ENCODE measurements around the gene PIAS4.
A peak's percentile ranks its signal among the peaks of the same experiment; 100 is the strongest.

Gene PIAS4

DNA sequence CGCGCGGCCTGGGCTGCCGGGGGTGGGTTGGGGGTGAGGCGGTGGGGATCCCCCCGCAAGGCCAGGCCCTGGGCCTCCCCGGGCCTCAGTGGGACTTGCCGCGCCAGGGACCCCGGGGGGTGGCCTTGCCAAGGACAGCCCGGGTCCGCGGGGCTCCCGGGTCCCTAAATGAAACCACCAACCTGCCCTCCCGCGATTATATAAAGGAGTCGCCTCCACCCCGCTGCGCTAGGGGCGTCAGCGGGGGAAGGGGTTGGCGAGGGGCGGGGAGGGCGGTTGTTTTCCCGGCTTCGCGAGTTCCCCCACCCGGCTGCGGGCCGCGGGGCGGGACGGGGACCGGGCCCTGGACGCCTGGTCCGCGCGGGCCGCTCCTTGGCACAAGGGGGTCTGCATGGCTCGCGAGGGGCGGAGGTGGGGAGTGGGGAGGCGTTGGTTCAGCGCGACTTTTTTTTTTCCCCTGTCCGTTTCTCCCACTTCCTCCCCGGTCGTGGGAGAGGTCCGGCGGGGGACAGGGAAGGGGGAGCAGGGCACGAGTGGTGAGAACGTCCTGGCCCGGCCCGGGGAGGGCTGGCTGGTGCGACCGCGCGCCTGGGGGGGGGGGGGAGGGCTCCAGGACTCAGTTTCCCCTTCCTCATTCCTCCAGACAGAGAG lies 60.0 kb downstream of the PIAS4 start:
- peak overlapping the region; percentile 79 for H3K4me3 ChIP-seq (replicated peaks; ENCODE audit: low read depth, low read length)
- no peak for TF ChIP-seq CTCF (IDR thresholded peaks at IDR 0.05; ENCODE audit: low read length, missing control alignments)
- DNase-seq (ENCODE audit: low read depth): no peak

DNA sequence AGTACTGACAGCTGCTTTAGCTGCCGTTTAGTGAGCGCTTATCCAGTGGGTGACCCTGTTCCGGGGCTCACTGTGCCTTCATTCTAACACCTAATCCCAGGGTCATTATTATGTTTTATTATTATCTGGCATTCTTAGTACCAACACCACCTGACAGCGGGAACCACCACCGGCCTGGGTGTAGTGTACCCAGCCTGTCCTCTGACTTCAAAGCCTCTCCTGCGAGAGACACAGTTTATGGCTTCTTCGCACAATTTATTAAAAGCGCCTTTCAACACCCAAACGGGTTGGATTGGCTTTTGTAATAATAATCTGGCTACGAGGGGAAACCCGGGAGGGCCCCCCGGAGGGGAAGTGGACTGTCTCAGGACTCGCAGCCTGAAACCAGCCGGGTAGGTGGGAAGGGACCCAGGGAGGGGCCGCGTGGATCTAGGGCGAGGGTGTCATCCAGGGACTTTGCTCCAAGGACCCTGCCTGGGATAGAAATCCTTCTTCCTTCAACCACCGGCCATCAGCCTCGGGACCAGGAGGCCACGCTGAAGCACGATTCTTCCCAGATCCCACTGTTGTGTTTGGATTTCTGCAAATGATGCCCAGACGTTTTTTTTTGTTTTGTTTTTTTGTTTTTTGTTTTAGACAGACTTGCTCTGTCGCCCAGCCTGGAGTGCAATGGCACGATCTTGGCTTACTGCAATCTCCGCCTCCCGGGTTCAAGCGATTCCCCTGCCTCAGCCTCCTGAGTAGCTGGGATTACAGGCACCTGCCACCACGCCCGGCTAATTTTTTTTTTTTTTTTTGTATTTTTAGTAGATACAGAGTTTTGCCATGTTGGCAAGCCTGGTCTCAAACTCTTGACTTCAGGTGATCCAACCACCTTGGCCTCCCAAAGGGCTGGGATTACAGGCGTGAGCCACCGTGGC lies 60.8 kb downstream of the PIAS4 start:
- peak overlapping the region; percentile 79 for H3K4me3 ChIP-seq (replicated peaks; ENCODE audit: low read depth, low read length)
- no peak for TF ChIP-seq CTCF (IDR thresholded peaks at IDR 0.05; ENCODE audit: low read length, missing control alignments)
- DNase-seq (ENCODE audit: low read depth): no peak

DNA sequence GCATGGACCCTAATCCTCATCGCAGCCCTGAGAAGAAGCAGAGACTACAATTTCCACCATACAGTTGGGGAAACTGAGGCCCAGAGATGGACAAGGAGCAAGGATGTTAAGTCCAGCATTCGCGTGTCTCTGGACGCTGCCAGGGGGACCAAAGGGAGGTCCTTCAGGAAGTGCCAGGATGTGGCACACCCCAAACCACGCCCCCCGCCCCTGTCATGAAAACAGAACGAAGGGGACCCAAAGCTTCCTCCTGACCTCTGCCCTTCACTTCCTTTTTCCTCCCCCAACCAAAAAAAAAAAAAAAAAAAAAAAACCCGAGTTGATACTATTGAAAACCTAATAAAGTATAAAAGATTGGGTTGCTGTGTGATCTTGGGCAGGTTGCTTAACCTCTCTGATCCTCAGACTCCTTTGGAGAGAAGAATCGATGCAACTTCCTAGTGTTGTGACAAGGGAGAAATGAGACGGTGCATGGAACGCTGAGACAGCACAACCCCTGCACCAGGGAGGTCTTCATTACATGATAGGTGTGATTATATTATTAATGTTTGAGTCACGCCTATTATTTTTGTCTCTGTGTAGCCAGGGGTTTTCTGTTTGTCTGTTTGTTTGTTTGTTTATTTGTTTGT lies 61.9 kb downstream of the PIAS4 start:
- no peak for TF ChIP-seq CTCF (IDR thresholded peaks at IDR 0.05; ENCODE audit: low read length, missing control alignments)
- no peak for DNase-seq (ENCODE audit: low read depth)
- no peak overlapping the region for H3K4me3 ChIP-seq (replicated peaks; ENCODE audit: low read depth, low read length)

GRCh38 chr19:4071610-4072009 lies 64.1 kb downstream of the PIAS4 start:
- no peak overlapping the region for H3K4me3 ChIP-seq (replicated peaks; ENCODE audit: low read depth, low read length)
- DNase-seq (ENCODE audit: low read depth): no peak
- TF ChIP-seq CTCF (IDR thresholded peaks at IDR 0.05; ENCODE audit: low read length, missing control alignments): no peak

DNA sequence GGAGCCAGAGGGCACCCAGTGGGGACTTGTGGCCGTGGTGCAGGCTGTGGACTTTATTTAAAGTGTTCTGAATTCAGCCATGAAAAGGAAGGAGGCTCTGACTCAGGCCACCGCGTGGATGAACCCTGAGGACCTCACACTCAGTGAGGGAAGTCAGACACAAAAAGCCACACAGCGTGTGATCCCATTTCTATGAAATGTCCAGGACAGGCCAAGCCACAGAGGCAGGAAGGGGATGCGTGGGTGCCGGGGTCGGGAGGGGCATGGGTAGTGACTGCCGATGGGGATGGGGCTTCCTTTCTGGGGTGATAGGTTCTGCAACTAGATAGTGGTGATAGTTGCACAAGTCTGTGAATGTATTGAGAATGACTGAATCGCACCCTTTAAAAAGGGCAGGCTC lies 67.8 kb downstream of the PIAS4 start:
- no peak for TF ChIP-seq CTCF (IDR thresholded peaks at IDR 0.05; ENCODE audit: low read length, missing control alignments)
- no peak for DNase-seq (ENCODE audit: low read depth)
- H3K4me3 ChIP-seq (replicated peaks; ENCODE audit: low read depth, low read length): no peak overlapping the region

- H3K4me3 ChIP-seq (replicated peaks; ENCODE audit: low read depth, low read length): no peak overlapping the region
- TF ChIP-seq CTCF (IDR thresholded peaks at IDR 0.05; ENCODE audit: low read length, missing control alignments): no peak
- no peak for DNase-seq (ENCODE audit: low read depth)
Measured at GRCh38 chr19:4077007-4077374, 69.5 kb downstream of the PIAS4 start.

All from fibroblast of pulmonary artery (primary cell).